Pancreas (tissue), 10 donors: Measurements from ENCODE around the gene SMG1. TPM values are rescaled to one million over a fixed set of nuclear protein-coding genes. Genes with fewer than 3 reads are reported as not detected.

ENCODE experiments used
- ATAC-seq, 4 donors: fragments of 200-7000 bp; cut with Tn5 transposase; one replicate each; pipeline versions ENCODE4 v1.8.0 to v1.9.1; 2020; ENCODE audit warnings: mild to moderate bottlenecking in 4 of 4, moderate library complexity in 4 of 4
- DNase-seq, 6 donors: peaks; one replicate each; pipeline ENCODE4 v3.0.0-alpha.2; 2020
- FAIRE-seq: peaks from 2 replicates; lab custom pipeline; 2012; peaks lifted over from hg19 to GRCh38; lab: Jason Lieb, UNC
- H3K27ac ChIP-seq, 4 donors: fragments of 200-600 bp; sonication (generic); 1 replicate in 3 of 4; 2 replicates in 1 of 4; pipeline versions ENCODE4 v1.5.0 to v1.8.0; 2020
- H3K27me3 ChIP-seq, 4 donors: fragments of 200-600 bp; one replicate each; pipeline ENCODE4 v1.8.0; 2021
- H3K36me3 ChIP-seq, 3 donors: fragments of 200-600 bp; sonication (generic) in 1 of 3; one replicate each; pipeline versions ENCODE4 v1.5.0 to v1.8.0; 2020 to 2021
- H3K4me1 ChIP-seq, 3 donors: fragments of 200-600 bp; one replicate each; pipeline ENCODE4 v1.8.0; 2021
- H3K4me3 ChIP-seq, 4 donors: fragments of 200-600 bp; sonication (generic) in 2 of 4; one replicate each; pipeline versions ENCODE4 v1.5.0 to v1.8.0; 2020 to 2021
- H3K9me3 ChIP-seq, 4 donors: fragments of 200-600 bp; one replicate each; pipeline ENCODE4 v1.8.0; 2021
- CTCF ChIP-seq, 4 donors: fragments of 200-600 bp; sonication (generic) in 3 of 4; IDR thresholded peaks; one replicate each; pipeline versions ENCODE4 v1.5.0 to v1.8.0; 2021; ENCODE audit warnings: antibody characterized with exemption in 4 of 4
- WGBS, 2 donors: extraction: QIAGEN DNeasy Blood & Tissue Kit; methylation state at CpG; one replicate each; pipeline ENCODE4 v1.1.7; 2013; 5-methylcytosine and 5-hydroxymethylcytosine counted together
- intact Hi-C, 3 donors: fragments of 100-400 bp; cut with DNase I; formaldehyde crosslinking; loops; one replicate each; pipeline versions ENCODE4 v1.11.1 to v1.14.2; 2022
- polyA plus RNA-seq, 2 donors: library from polyadenylated mRNA; stranded (reverse); fragments of 200-250 nt; gene quantifications; one replicate each; pipeline ENCODE4 v1.2.3, GENCODE V29; 2013
- total RNA-seq, 6 donors: library from RNA; stranded (reverse); fragmentation: NEBNext Ultra II Directional in 4 of 6; extraction: Animal tissue kit (Norgen Biotek cat#: 25700) in 4 of 6; gene quantifications; one replicate each; pipeline versions ENCODE4 v1.2.1 to v1.2.4, GENCODE V29; 2021 to 2023
- donor health status: healthy with polysubstance abuse.
- donor health status: DM: no; HTN: no; CAD: no; lungs with moderate emphysema.
- donor health status: DM: no; HTN: no; CAD: no.
- donor health status: control.
- donor health status: control.
- donor health status: Bipolar disorder and iron deficiency.
- donor health status: DM: yes; HTN: yes; CAD: no.
- donor health status: DM: no; HTN: no; CAD: no.
- donor health status: DM: no; HTN: no; CAD: no.
- donor health status: DM: yes; HTN: yes; CAD: no.

The SMG1 gene
- total and polyA plus RNA-seq, 8 donors = 9.8 to 52.2 (median 27.5) TPM

GRCh38 chr16:18855196-18855595, 71.0 kb downstream of the SMG1 start:
- no peaks in the 10 kb centered on the region for H3K4me1 ChIP-seq
- no peaks in the 10 kb centered on the region for H3K27me3 ChIP-seq
- H3K36me3 ChIP-seq = peaks cover 0 to 31% (median 12%) of the 10 kb centered on the region in 3 donors
- H3K27ac ChIP-seq = no peak overlapping the region
- WGBS, 2 donors = 96 to 100% methylated on average over 1 of the region's 1 CpG
- intact Hi-C loops = no loop called here
- no peak for TF ChIP-seq CTCF (IDR thresholded peaks at IDR 0.05)
- no peak overlapping the region for H3K4me3 ChIP-seq
- no peak for ATAC-seq
- no peaks in the 10 kb centered on the region for H3K9me3 ChIP-seq
- no peak for FAIRE-seq
- DNase-seq = no peak

- no peak for DNase-seq
- Histone ChIP-seq H3K9me3 (no peaks in the 10 kb centered on the region), H3K4me3 (no peak overlapping the region), H3K4me1 (no peaks in the 10 kb centered on the region), H3K27ac (no peak overlapping the region), H3K27me3 (no peaks in the 10 kb centered on the region), H3K36me3 (peaks cover 0 to 43% (median 12%) of the 10 kb centered on the region in 3 donors)
- TF ChIP-seq CTCF (IDR thresholded peaks at IDR 0.05) = no peak
- intact Hi-C loops = no loop called here
- no peak for FAIRE-seq
- ATAC-seq = no peak
Measured at GRCh38 chr16:18853694-18854093, 72.5 kb downstream of the SMG1 start.

- H3K27ac ChIP-seq = no peak overlapping the region
- no peaks in the 10 kb centered on the region for H3K4me1 ChIP-seq
- no peak for TF ChIP-seq CTCF (IDR thresholded peaks at IDR 0.05)
- intact Hi-C loops = no loop called here
- DNase-seq = no peak
- no peaks in the 10 kb centered on the region for H3K9me3 ChIP-seq
- no peak for ATAC-seq
- H3K27me3 ChIP-seq = no peaks in the 10 kb centered on the region
- FAIRE-seq = no peak
- 88 to 89% methylated on average over 1 of the region's 1 CpG for WGBS, 2 donors
- peaks cover 0 to 46% (median 15%) of the 10 kb centered on the region in 3 donors for H3K36me3 ChIP-seq
- no peak overlapping the region for H3K4me3 ChIP-seq
Measured at GRCh38 chr16:18852647-18853046, 73.6 kb downstream of the SMG1 start.

DNA sequence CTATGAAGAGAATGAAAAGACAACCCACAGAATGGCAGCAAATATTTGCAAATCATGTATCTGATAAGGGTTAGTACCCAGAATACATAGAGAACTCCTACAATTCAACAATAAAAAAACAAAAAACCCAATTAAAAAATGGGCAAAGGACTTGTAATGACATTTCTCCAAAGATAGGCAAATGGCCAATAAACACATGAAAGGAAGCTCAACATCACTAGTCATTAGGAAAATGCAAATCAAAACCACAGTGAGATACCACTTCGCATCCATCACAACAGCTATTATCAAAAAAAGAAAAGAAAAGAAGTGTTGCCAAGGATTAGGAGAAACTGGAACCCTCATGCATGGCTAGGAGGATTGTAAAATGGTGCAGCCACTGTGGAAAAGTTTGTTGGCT, 79.8 kb downstream of the SMG1 start:
- FAIRE-seq (no peak), DNase-seq (no peak), ATAC-seq (no peak)
- 97 to 100% methylated on average over 1 of the region's 1 CpG for WGBS, 2 donors
- Histone ChIP-seq H3K4me1 (no peaks in the 10 kb centered on the region), H3K27ac (no peak overlapping the region), H3K4me3 (no peak overlapping the region), H3K9me3 (no peaks in the 10 kb centered on the region), H3K27me3 (no peaks in the 10 kb centered on the region), H3K36me3 (peaks cover 0 to 56% (median 15%) of the 10 kb centered on the region in 3 donors)
- intact Hi-C loops = no loop called here
- TF ChIP-seq CTCF (IDR thresholded peaks at IDR 0.05) = no peak

GRCh38 chr16:18842565-18842964, 83.6 kb downstream of the SMG1 start:
- no peak for FAIRE-seq
- no peaks in the 10 kb centered on the region for H3K9me3 ChIP-seq
- H3K4me1 ChIP-seq = no peaks in the 10 kb centered on the region
- no peak for ATAC-seq
- no peak overlapping the region for H3K4me3 ChIP-seq
- no peak for DNase-seq
- intact Hi-C loops = no loop called here
- TF ChIP-seq CTCF (IDR thresholded peaks at IDR 0.05) = no peak
- H3K27ac ChIP-seq = no peak overlapping the region
- peaks cover 0 to 39% (median 15%) of the 10 kb centered on the region in 3 donors for H3K36me3 ChIP-seq
- WGBS, 2 donors = 94 to 95% methylated on average over 6 of the region's 6 CpGs
- H3K27me3 ChIP-seq = no peaks in the 10 kb centered on the region
